Mesothelial cell of epicardium (in vitro differentiated cells): ENCODE data around the gene PAPOLA. TPM values are rescaled to one million over a fixed set of nuclear protein-coding genes. Genes with fewer than 3 reads are reported as not detected.

Experiments used
- DNase-seq, 2 experiments: peaks; one replicate each; pipeline ENCODE4 v3.0.0; 2021; ENCODE audit warnings: low spot score in 2 of 2; ENCODE audit not compliant: unreplicated experiment in 2 of 2
- H3K27ac Mint-ChIP-seq: 2 replicates; pipeline ENCODE4 v1.8.0; 2021; ENCODE audit warnings: mixed read lengths
- H3K27me3 Mint-ChIP-seq: 2 replicates; pipeline ENCODE4 v1.8.0; 2021; ENCODE audit warnings: low read depth, mixed read lengths
- H3K36me3 Mint-ChIP-seq: 2 replicates; pipeline ENCODE4 v1.8.0; 2021; ENCODE audit warnings: mixed read lengths
- H3K4me1 Mint-ChIP-seq: 2 replicates; pipeline ENCODE4 v1.8.0; 2021; ENCODE audit warnings: mixed read lengths
- H3K4me3 Mint-ChIP-seq: 2 replicates; pipeline ENCODE4 v1.8.0; 2021; ENCODE audit warnings: mild to moderate bottlenecking, moderate library complexity, mixed read lengths
- H3K9me3 Mint-ChIP-seq: 2 replicates; pipeline ENCODE4 v1.8.0; 2021; ENCODE audit warnings: mixed read lengths
- CTCF ChIP-seq: fragments of 200-600 bp; sonication (generic); IDR thresholded peaks from one replicate; pipeline ENCODE4 v1.5.0; 2021; ENCODE audit warnings: antibody characterized with exemption; ENCODE audit not compliant: unreplicated experiment
- total RNA-seq: library from RNA; stranded (reverse); gene quantifications from 3 replicates; pipeline ENCODE4 v1.2.1, GENCODE V29; 2021

Gene PAPOLA
- total RNA-seq, 1 donor from 2014 or later: 196 TPM

GRCh38 chr14:96586056-96586455 is 83.9 kb downstream of the PAPOLA start:
- H3K27ac Mint-ChIP-seq: no peak overlapping the region
- H3K4me1 Mint-ChIP-seq: peaks cover 3% of the 10 kb centered on the region

GRCh38 chr14:96586921-96587822 is 85.0 kb downstream of the PAPOLA start:
- no peaks in the 10 kb centered on the region for H3K9me3 Mint-ChIP-seq

More at GRCh38 chr14:96586056-96586455, 83.9 kb downstream of the PAPOLA start:
- Mint-ChIP-seq H3K36me3 (no peaks in the 10 kb centered on the region), H3K9me3 (no peaks in the 10 kb centered on the region), H3K4me3 (no peak overlapping the region), H3K27me3 (peaks cover 30% of the 10 kb centered on the region)
- no peak for DNase-seq
- no peak for TF ChIP-seq CTCF

GRCh38 chr14:96587823-96588385 is 85.7 kb downstream of the PAPOLA start:
- no peaks in the 10 kb centered on the region for H3K9me3 Mint-ChIP-seq
- DNase-seq: no peak
- H3K36me3 Mint-ChIP-seq: no peaks in the 10 kb centered on the region
- peaks cover 35% of the 10 kb centered on the region for H3K27me3 Mint-ChIP-seq
- no peak overlapping the region for H3K4me3 Mint-ChIP-seq
- no peak for TF ChIP-seq CTCF
- H3K27ac Mint-ChIP-seq: no peak overlapping the region
- H3K4me1 Mint-ChIP-seq: peaks cover 3% of the 10 kb centered on the region

More at GRCh38 chr14:96586921-96587822, 85.0 kb downstream of the PAPOLA start:
- Mint-ChIP-seq H3K27me3 (peaks cover 32% of the 10 kb centered on the region), H3K4me1 (peaks cover 3% of the 10 kb centered on the region), H3K27ac (no peak overlapping the region), H3K36me3 (no peaks in the 10 kb centered on the region), H3K4me3 (no peak overlapping the region)
- TF ChIP-seq CTCF: no peak
- DNase-seq: no peak

GRCh38 chr14:96588410-96589257 is 86.5 kb downstream of the PAPOLA start:
- Mint-ChIP-seq H3K4me1 (peaks cover 3% of the 10 kb centered on the region), H3K27ac (no peak overlapping the region), H3K36me3 (no peaks in the 10 kb centered on the region), H3K27me3 (peaks cover 34% of the 10 kb centered on the region), H3K4me3 (no peak overlapping the region), H3K9me3 (no peaks in the 10 kb centered on the region)
- no peak for TF ChIP-seq CTCF
- no peak for DNase-seq

- Mint-ChIP-seq H3K4me1 (no peaks in the 10 kb centered on the region), H3K36me3 (no peaks in the 10 kb centered on the region), H3K27ac (no peak overlapping the region), H3K9me3 (no peaks in the 10 kb centered on the region), H3K4me3 (no peak overlapping the region), H3K27me3 (peaks cover 28% of the 10 kb centered on the region)
- no peak for TF ChIP-seq CTCF
- no peak for DNase-seq
Measured at GRCh38 chr14:96589577-96589976, 87.4 kb downstream of the PAPOLA start.
